DND-41 (cell line): Measurements from ENCODE around the gene CFAP20DC.

ENCODE experiments used
- ATAC-seq: fragments of 200-7000 bp; cut with Tn5 transposase; 3 replicates; pipeline ENCODE4 v1.9.1; 2021; ENCODE audit warnings: low read depth; ENCODE audit not compliant: insufficient read depth
- DNase-seq: peaks from one replicate; pipeline ENCODE4 v3.0.0-alpha.2; 2020
- H2AFZ ChIP-seq: 2 replicates; pipeline ENCODE4 v1.6.0; 2012; ENCODE audit warnings: low read depth, low read length
- H3K27ac ChIP-seq: 2 replicates; pipeline ENCODE4 v1.5.1; 2012; ENCODE audit warnings: low read length, inconsistent platforms
- H3K27me3 ChIP-seq: fragments of 200-600 bp; sonication (generic); 2 replicates; pipeline ENCODE4 v1.6.0; 2012; ENCODE audit warnings: low read length, mild to moderate bottlenecking, inconsistent platforms; ENCODE audit not compliant: insufficient read depth, poor library complexity
- H3K36me3 ChIP-seq: 2 replicates; pipeline ENCODE4 v1.5.1; 2012; ENCODE audit warnings: low read length, inconsistent platforms; ENCODE audit not compliant: insufficient read depth
- H3K4me1 ChIP-seq: 2 replicates; pipeline ENCODE4 v1.5.1; 2012; ENCODE audit warnings: mild to moderate bottlenecking, low read length; ENCODE audit not compliant: insufficient read depth
- H3K4me2 ChIP-seq: 2 replicates; pipeline ENCODE4 v1.6.0; 2012; ENCODE audit warnings: mild to moderate bottlenecking, moderate library complexity, low read length, inconsistent platforms; ENCODE audit not compliant: insufficient read depth
- H3K4me3 ChIP-seq, 2 experiments: fragments of 200-600 bp in 1 of 2; shearing (Covaris generic) in 1 of 2; 2 replicates each; pipeline ENCODE4 v1.5.1; 2012 to 2016; ENCODE audit warnings: inconsistent platforms in 2 of 2, low read length in 2 of 2, mild to moderate bottlenecking in 2 of 2, low read depth in 1 of 2, moderate library complexity in 1 of 2
- H3K79me2 ChIP-seq: 2 replicates; pipeline ENCODE4 v1.6.0; 2012; ENCODE audit warnings: low read length, inconsistent platforms; ENCODE audit not compliant: insufficient read depth
- H3K9ac ChIP-seq: 2 replicates; pipeline ENCODE4 v1.6.0; 2012; ENCODE audit warnings: low read depth, mild to moderate bottlenecking, inconsistent platforms, low read length, moderate library complexity
- H3K9me3 ChIP-seq: 2 replicates; pipeline ENCODE4 v1.5.1; 2012; ENCODE audit warnings: low read length, moderate library complexity, mild to moderate bottlenecking, inconsistent platforms; ENCODE audit not compliant: insufficient read depth, severe bottlenecking
- H4K20me1 ChIP-seq: 2 replicates; pipeline ENCODE4 v1.6.0; 2012; ENCODE audit warnings: low read length; ENCODE audit not compliant: insufficient read depth
- CTCF ChIP-seq: IDR thresholded peaks from 2 replicates; pipeline ENCODE4 v1.5.1; 2012; ENCODE audit warnings: borderline replicate concordance, low read length, moderate library complexity, mild to moderate bottlenecking; ENCODE audit not compliant: poor library complexity, severe bottlenecking; ENCODE audit errors: extremely low read depth
- EZH2 ChIP-seq: IDR thresholded peaks from 3 replicates; pipeline ENCODE4 v1.6.1; 2012; ENCODE audit warnings: borderline replicate concordance, low read depth, mild to moderate bottlenecking, moderate library complexity, low read length, inconsistent platforms; ENCODE audit not compliant: severe bottlenecking

The CFAP20DC gene

GRCh38 chr3:58994746-58995330 lies 55.0 kb downstream of the CFAP20DC start:
- no peak overlapping the region; the same call in 1 of the 2 replicates for H2AFZ ChIP-seq
- H3K79me2 ChIP-seq, result no peaks in the 10 kb centered on the region
- H3K4me3 ChIP-seq, result no peak overlapping the region
- TF ChIP-seq EZH2, result no peak
- TF ChIP-seq CTCF, result peak; percentile 80
- H3K4me2 ChIP-seq, result peak overlapping the region; percentile 47; the same call in 1 of the 2 replicates
- no peaks in the 10 kb centered on the region for H3K36me3 ChIP-seq
- no peaks in the 10 kb centered on the region for H3K27me3 ChIP-seq
- H4K20me1 ChIP-seq, result no peaks in the 10 kb centered on the region
- ATAC-seq (peak; percentile 58; the same call in 1 of the 3 replicates), DNase-seq (peak; percentile 49)
- H3K9ac ChIP-seq, result no peak overlapping the region
- H3K9me3 ChIP-seq, result no peaks in the 10 kb centered on the region
- H3K4me1 ChIP-seq, result peaks cover 3% of the 10 kb centered on the region; the same call in 1 of the 2 replicates
- no peak overlapping the region for H3K27ac ChIP-seq

GRCh38 chr3:58993547-58993946 lies 56.3 kb downstream of the CFAP20DC start:
- no peaks in the 10 kb centered on the region for H3K9me3 ChIP-seq

GRCh38 chr3:58991623-58992022 lies 58.2 kb downstream of the CFAP20DC start:
- Histone ChIP-seq H2AFZ (no peak overlapping the region), H3K27ac (no peak overlapping the region), H3K36me3 (no peaks in the 10 kb centered on the region), H3K4me3 (no peak overlapping the region), H4K20me1 (no peaks in the 10 kb centered on the region), H3K27me3 (no peaks in the 10 kb centered on the region), H3K9me3 (peaks cover under 1% of the 10 kb centered on the region), H3K9ac (no peak overlapping the region), H3K79me2 (no peaks in the 10 kb centered on the region), H3K4me1 (peaks cover 3% of the 10 kb centered on the region; the same call in 1 of the 2 replicates), H3K4me2 (no peak overlapping the region)
- ATAC-seq (no peak), DNase-seq (no peak)
- TF ChIP-seq CTCF (no peak), EZH2 (no peak)

More at GRCh38 chr3:58993547-58993946, 56.3 kb downstream of the CFAP20DC start:
- no peak overlapping the region for H2AFZ ChIP-seq
- H3K9ac ChIP-seq, result no peak overlapping the region
- H3K27me3 ChIP-seq, result no peaks in the 10 kb centered on the region
- H3K27ac ChIP-seq, result no peak overlapping the region
- no peak for DNase-seq
- H3K4me3 ChIP-seq, result no peak overlapping the region
- H3K4me2 ChIP-seq, result no peak overlapping the region
- TF ChIP-seq EZH2, result no peak
- TF ChIP-seq CTCF, result no peak
- ATAC-seq, result no peak
- no peaks in the 10 kb centered on the region for H3K36me3 ChIP-seq
- no peaks in the 10 kb centered on the region for H4K20me1 ChIP-seq
- H3K79me2 ChIP-seq, result no peaks in the 10 kb centered on the region
- H3K4me1 ChIP-seq, result peaks cover 3% of the 10 kb centered on the region; the same call in 1 of the 2 replicates
